IMR-90 (cell line): Measurements from ENCODE around the gene OSBP2.

Experiments used
- CTCF ChIP-seq: conservative IDR thresholded peaks from 2 replicates; pipeline ENCODE4 v1.5.1; 2012; ENCODE audit warnings: mild to moderate bottlenecking, low read depth, low read length, improper control_type of control experiment
- ELK1 ChIP-seq: fragments of 150-350 bp; IDR thresholded peaks from 2 replicates; pipeline ENCODE4 v1.6.1; 2016; ENCODE audit warnings: low read depth, mild to moderate bottlenecking, low read length, moderate library complexity, borderline replicate concordance

- no peak for TF ChIP-seq ELK1
- no peak for TF ChIP-seq CTCF
These were observed 59.8 kb downstream of the OSBP2 start for GRCh38 chr22:30754521-30754920.
